ENCODE data around the gene SSNA1.

SSNA1 gene

GRCh38 chr9:137140151-137141012 is 48.1 kb upstream of the SSNA1 start:
- Histone ChIP-seq H3K36me3 (replicated peaks; ENCODE audit: low read depth, low read length) (no peaks in the 10 kb centered on the region), H3K4me2 (ENCODE audit: low read length) (no peak overlapping the region), H3K9me3 (ENCODE audit: insufficient read depth, low read length) (no peaks in the 10 kb centered on the region), H3K4me3 (ENCODE audit: low read length) (no peak overlapping the region), H3K4me1 (ENCODE audit: low read length) (no peaks in the 10 kb centered on the region), H4K20me1 (ENCODE audit: insufficient read depth, low read length) (no peaks in the 10 kb centered on the region), H3K27me3 (ENCODE audit: low read depth, low read length) (0 out of 2 replicates have a peak, but pooled peaks cover 19% of the 10 kb centered on the region), H3K27ac (ENCODE audit: low read length) (no peak overlapping the region), H3K79me2 (ENCODE audit: low read length) (no peaks in the 10 kb centered on the region), H2AFZ (ENCODE audit: low read depth, low read length) (no peak overlapping the region), H3K9ac (ENCODE audit: low read length) (no peak overlapping the region)
- TF ChIP-seq EZH2phosphoT487 (IDR thresholded peaks at IDR 0.05; ENCODE audit: low read depth) = no peak
- no peak for TF ChIP-seq CTCF (IDR thresholded peaks at IDR 0.05; ENCODE audit: low read depth, low read length)

GRCh38 chr9:137141050-137141810 is 47.2 kb upstream of the SSNA1 start:
- Histone ChIP-seq H3K9ac (ENCODE audit: low read length) (no peak overlapping the region), H3K27ac (ENCODE audit: low read length) (no peak overlapping the region), H3K79me2 (ENCODE audit: low read length) (no peaks in the 10 kb centered on the region), H3K4me1 (ENCODE audit: low read length) (no peaks in the 10 kb centered on the region), H2AFZ (ENCODE audit: low read depth, low read length) (no peak overlapping the region), H3K27me3 (ENCODE audit: low read depth, low read length) (0 out of 2 replicates have a peak, but pooled peaks cover 19% of the 10 kb centered on the region), H4K20me1 (ENCODE audit: insufficient read depth, low read length) (no peaks in the 10 kb centered on the region), H3K4me2 (ENCODE audit: low read length) (no peak overlapping the region), H3K9me3 (ENCODE audit: insufficient read depth, low read length) (no peaks in the 10 kb centered on the region), H3K4me3 (ENCODE audit: low read length) (no peak overlapping the region), H3K36me3 (replicated peaks; ENCODE audit: low read depth, low read length) (no peaks in the 10 kb centered on the region)
- no peak for TF ChIP-seq CTCF (IDR thresholded peaks at IDR 0.05; ENCODE audit: low read depth, low read length)
- no peak for TF ChIP-seq EZH2phosphoT487 (IDR thresholded peaks at IDR 0.05; ENCODE audit: low read depth)

GRCh38 chr9:137141976-137142936 is 46.2 kb upstream of the SSNA1 start:
- Histone ChIP-seq H3K79me2 (ENCODE audit: low read length) (no peaks in the 10 kb centered on the region), H3K9ac (ENCODE audit: low read length) (no peak overlapping the region), H2AFZ (ENCODE audit: low read depth, low read length) (no peak overlapping the region), H3K4me2 (ENCODE audit: low read length) (no peak overlapping the region), H3K27me3 (ENCODE audit: low read depth, low read length) (0 out of 2 replicates have a peak, but pooled peaks cover 19% of the 10 kb centered on the region), H3K4me3 (ENCODE audit: low read length) (no peak overlapping the region), H3K27ac (ENCODE audit: low read length) (no peak overlapping the region), H4K20me1 (ENCODE audit: insufficient read depth, low read length) (no peaks in the 10 kb centered on the region), H3K4me1 (ENCODE audit: low read length) (no peaks in the 10 kb centered on the region), H3K9me3 (ENCODE audit: insufficient read depth, low read length) (no peaks in the 10 kb centered on the region), H3K36me3 (replicated peaks; ENCODE audit: low read depth, low read length) (no peaks in the 10 kb centered on the region)
- TF ChIP-seq EZH2phosphoT487 (IDR thresholded peaks at IDR 0.05; ENCODE audit: low read depth) = no peak
- TF ChIP-seq CTCF (IDR thresholded peaks at IDR 0.05; ENCODE audit: low read depth, low read length) = no peak
